Mammary epithelial cell (primary cell): Measurements from ENCODE around the gene MS4A14.

Experiments used
- EZH2 ChIP-seq: IDR thresholded peaks from 2 replicates; pipeline ENCODE4 v1.6.1; 2012; ENCODE audit warnings: low read length, inconsistent platforms, borderline replicate concordance
- TF ChIP-seq, protein P1 (sequence below), 2 donors: IDR thresholded peaks in 1 of 2; conservative IDR thresholded peaks in 1 of 2; 2 replicates each; pipeline ENCODE4 v1.5.1; 2011 to 2012; ENCODE audit warnings: inconsistent platforms in 2 of 2, low read length in 2 of 2, mild to moderate bottlenecking in 2 of 2, control low read depth in 1 of 2, low read depth in 1 of 2; ENCODE audit not compliant: insufficient read depth in 1 of 2; ENCODE audit errors: extremely low read depth in 1 of 2

DNA sequence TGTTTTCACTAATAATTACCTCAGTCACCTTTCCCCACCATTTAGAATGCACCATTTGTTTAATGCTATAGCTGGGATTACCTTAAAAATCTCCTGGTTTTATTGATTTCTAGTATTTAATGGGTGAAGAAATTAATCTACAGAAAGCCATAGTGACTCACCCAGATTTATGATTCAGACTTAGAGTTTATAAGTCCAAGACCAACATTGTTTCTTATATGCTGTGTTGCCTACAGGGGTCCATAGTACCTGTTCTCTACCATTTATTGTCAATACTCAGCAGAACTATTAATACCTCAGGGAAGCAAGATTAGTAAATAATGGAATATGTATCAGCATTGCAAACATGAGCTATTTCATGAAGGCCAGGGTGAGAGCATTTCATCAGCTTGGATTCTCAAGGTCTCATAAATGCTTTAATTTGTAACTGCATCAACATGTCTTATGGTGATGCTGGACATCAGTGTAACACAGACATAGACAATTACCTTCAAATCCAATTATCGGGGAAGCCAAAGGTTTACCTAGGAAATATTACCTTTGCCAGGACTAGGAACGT lies 25.9 kb upstream of the MS4A14 start:
- TF ChIP-seq, protein P1, sequence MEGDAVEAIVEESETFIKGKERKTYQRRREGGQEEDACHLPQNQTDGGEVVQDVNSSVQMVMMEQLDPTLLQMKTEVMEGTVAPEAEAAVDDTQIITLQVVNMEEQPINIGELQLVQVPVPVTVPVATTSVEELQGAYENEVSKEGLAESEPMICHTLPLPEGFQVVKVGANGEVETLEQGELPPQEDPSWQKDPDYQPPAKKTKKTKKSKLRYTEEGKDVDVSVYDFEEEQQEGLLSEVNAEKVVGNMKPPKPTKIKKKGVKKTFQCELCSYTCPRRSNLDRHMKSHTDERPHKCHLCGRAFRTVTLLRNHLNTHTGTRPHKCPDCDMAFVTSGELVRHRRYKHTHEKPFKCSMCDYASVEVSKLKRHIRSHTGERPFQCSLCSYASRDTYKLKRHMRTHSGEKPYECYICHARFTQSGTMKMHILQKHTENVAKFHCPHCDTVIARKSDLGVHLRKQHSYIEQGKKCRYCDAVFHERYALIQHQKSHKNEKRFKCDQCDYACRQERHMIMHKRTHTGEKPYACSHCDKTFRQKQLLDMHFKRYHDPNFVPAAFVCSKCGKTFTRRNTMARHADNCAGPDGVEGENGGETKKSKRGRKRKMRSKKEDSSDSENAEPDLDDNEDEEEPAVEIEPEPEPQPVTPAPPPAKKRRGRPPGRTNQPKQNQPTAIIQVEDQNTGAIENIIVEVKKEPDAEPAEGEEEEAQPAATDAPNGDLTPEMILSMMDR (conservative IDR thresholded peaks at IDR 0.05 in 1 of 2, IDR thresholded peaks at IDR 0.05 in 1 of 2; ENCODE audit: extremely low read depth in 1 of 2, insufficient read depth in 1 of 2, low read depth in 1 of 2, low read length in 2 of 2), result no peak
- no peak for TF ChIP-seq EZH2
